Suppressor macrophage treated with lipopolysaccharide for 4 hours (primary cell): ENCODE data around the gene KCNA2.
A peak's percentile ranks its signal among the peaks of the same experiment; 100 is the strongest.

ENCODE experiments used
- DNase-seq: peaks from one replicate; pipeline ENCODE4 v3.0.0-alpha.2; 2020

KCNA2 gene

DNA sequence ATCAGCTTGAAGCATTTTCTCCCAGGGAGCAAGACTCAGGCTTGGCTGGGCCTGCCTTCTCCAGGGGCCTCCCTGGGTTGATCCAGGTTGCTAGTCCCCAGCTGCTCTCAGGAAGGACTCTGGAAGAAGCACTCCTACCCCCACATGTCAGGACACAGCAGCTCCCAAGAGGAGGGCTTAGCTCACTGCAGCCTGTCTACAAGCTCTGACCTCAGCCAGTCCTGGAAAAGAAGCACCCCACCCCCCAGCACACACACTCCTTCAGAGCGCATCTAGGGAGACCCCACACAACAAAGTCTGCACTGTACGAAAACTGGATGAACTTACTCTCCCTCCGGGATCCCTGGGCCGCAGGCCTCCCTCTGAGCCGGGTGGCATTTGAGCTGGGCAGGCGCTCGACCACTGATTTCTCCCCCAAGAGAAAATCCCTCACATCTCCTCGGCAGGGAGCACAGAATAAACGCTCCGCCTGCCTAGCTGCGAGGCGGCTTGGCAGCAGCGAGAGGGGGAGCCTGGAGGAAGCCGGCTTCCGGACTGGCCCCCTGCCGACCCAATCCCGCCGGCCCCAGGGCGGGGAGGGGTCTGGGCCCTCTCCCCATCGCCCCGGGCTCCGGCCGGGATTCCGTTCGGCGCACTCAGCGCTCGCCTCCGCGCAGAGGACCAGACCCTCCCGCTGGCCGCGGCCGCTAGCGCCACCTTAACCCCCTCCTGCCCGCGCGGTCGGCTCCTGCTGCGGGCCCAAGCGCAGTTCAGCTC, at the start of gene KCNA2:
KCNA2 (minus strand) TSS at position 458 of the 756 bp plus-strand sequence. CDS start 1,576 bp downstream, outside the sequence.
- no peak for DNase-seq

DNA sequence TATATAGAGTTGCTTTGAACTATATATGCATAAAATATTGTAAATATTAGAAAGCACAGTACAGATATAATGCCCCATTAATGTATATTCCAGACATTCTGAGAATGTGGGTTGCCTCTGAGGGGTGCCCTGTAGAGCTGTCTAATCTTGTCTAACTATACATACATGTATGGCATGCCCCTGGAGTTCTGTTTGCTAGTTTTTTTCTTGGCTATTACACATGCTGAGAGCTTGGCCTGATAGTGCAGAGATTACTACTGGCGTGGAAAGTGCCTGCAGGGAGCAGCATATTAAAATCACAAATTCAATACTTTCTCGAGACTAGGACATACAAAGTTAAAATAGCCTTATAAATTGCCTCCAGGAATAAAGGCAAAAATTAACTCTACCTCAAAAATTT, 44.5 kb upstream of the KCNA2 start:
- DNase-seq, result no peak

DNA sequence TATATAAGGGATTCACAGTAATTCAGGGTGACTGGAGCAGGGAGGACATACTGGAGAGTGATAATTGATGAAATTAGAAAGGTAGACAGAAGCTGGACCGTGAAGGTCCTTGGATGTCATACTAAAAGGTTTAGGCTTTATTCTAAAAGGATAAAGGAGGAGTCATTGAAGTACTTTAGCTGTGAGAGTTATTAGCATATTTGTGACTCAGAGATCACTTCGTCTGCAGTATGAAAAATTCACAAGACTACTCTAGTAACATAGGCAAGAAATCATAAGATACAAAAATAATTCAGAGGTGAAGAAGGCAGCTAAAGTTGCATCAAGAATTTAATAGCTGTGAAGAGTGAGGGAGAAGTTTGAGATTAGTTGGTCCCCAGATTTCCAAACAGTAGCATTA, 42.3 kb upstream of the KCNA2 start:
- DNase-seq, result no peak

DNA sequence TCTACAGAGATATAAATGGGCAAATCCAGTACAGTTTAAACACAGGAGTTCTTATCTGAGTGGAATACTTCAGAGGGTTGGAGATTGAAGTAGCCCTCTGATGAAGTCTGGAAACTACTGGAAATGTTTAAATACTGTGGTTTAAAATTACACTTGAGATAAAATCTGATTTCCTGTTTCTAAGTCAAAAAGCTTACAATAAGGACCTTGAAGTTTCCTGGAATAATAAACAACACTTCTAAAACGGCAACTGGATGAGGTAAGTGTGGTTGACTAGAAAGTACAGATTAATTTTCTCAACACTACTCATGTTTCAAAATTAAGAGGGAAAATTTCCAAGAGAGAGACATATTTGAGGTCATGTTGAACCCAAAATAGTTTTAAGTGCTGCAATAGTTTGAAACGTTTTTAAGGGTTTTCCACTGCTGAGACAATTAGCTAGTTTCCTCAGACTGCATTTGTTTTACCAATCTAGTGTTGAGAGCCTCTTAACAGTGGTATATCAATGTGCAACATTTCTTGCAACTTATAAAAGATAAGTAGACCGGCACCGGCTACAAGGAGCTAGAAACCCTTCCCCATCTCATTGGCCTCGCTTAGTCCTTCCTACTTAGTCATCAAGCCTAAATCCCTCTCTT, 41.2 kb upstream of the KCNA2 start:
- DNase-seq, result peak; percentile 84

DNA sequence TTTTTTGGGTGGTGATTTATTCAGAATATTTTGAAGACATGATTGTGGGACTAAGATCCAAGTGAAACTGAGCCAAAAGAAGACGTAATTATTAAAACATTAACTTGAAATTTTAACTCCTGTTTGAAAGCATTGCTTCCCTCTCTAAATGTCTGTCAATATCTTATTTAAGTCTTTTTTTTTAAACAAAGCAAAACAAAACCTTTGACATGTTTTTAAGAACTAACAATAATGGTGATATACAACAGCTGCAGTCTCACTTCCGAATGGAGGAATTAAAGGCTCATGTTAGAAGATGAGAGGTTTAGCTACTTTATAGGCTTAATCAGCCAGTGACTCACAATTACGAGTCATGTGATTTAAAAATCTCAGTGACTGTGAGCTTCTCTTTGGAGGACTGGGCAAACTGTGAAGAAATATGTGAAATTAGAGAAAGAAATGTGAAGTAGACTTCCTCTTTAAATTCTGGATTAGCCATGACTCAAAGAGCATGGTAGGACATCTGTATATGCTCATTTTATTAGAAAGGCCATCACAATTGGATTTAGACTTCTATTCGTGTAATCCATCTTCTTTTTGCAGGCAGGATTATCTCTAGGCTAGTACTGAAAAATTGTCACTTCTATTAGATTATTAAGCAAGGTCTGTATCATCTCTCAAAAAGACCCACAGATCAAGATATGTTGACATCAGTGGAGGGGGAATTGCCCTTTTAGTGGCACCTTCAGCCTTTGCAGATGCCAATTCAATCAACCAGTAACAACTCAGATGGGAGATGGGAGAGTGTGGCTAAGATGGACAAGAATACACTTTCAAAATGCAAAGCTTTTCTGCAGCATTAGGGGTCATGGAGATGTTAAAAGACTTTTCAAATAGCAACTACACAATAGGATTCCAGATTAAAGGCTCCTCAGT, 39.9 kb upstream of the KCNA2 start:
- DNase-seq, result peak; percentile 95

DNA sequence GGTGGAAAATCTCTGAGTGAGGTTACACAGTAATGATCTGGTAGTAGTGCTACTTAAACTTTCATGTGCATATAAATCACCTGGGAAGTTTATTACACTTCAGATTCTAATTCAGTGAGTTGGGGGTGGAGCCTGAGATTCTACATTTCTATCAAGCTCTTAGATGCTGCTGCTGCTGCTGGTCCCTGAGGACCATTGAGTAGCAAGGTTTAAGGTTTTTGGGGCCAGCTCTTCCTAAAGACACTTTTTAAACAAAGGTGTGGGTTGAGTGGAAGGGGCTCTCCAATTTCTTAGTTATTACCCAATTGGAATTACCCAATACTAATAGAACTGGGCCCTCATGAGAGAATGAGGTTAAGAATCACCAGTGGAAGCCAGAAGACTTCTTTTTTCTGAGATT, 39.1 kb upstream of the KCNA2 start:
- DNase-seq, result peak; percentile 44

DNA sequence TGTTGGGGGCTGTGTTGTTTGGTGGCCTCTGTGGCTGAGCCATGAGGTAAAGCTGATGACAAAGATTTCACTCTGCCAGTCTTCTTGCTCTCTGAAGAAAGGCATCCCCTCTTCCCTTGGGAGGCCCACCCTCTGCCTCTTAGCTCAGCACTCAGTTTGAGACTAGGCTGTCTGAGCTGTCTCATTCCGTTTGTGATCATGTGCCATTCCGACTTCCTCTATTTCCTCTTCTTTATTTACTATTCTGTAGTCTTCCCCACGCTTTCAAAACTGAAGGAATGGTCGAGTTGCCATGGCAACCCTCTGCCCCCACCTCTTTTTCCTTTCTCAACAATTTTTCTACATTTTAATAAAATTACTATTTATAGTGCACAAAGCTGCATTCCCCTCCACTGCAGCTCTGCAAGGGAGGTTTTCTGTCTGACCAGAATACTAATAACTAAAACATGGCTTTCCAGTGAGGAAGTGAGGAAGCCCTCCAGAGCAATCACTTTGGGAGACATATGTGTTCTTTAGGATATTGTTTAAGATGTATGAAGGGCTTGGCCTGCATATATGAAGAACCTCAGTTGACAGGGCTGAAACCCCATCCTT, 37.8 kb upstream of the KCNA2 start:
- DNase-seq, result peak; percentile 88

DNA sequence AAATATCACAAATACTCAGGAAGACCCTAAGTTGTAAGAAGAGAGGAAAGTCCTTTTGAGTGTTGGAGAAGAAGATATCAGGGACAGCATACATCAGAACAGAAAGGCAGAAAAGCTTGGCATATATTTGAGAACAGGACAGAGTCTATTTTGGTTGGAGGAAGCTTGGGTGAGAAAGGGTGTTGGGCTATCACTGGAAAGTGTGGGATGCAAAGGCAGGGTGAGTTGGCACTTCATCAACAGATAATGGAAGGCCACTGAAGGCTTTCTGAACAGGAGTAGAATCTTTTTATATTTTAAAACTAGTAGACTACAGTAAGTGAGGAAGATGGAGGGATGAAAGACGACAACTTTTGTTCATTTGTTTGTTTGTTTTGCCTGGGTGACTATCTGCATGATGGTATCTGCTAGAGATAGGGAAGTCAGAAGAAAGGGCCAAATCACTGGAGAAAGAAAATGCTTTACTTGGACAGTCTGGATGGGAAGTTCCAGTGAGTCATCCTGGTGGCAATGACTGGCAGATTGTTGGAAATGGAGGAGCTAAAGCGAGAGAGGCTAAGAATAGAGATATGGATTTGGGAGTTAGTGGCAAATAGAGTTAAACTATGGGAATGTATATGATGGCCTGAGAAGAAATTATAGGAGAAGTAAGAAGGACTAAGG, 33.7 kb upstream of the KCNA2 start:
- DNase-seq, result peak; percentile 91

DNA sequence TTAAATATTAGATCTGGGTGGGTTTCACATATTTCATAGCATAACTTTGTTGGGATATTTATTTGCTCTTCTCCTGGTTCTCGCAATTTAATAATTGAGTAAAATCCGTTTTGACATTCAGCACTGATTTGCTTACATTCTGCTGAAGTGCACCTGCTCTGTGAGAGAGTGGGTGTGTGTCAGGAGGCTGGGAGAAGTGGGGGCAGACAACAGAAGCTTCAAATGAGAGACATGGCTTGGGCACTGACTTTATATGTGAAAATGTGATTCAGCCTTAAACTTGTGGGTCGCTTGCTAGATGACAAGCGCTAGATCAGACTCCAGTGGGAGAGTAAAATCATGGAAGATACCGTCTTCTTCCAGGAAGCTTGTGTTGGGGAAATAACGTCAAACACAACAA, 32.4 kb upstream of the KCNA2 start:
- DNase-seq, result no peak

DNA sequence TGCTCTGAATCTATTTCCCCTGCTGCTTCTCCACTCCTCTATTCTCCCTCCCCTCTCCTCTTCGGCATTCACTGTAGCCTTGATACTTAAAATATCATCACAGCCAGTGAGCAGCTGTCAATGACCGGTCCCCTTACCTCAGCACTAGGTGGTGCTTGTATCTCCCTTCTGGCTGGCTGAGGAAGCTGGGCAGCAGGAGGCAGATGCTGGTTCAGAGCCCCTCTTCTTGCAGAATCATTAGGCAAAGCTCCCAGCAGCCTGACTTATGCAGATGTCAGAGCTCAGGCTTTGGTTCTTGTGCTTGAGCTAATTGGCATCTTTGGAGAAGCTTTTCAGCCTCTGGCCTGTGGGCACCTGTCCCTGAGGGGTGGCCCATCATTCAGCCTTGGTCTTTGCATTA, 31.9 kb upstream of the KCNA2 start:
- DNase-seq, result no peak

DNA sequence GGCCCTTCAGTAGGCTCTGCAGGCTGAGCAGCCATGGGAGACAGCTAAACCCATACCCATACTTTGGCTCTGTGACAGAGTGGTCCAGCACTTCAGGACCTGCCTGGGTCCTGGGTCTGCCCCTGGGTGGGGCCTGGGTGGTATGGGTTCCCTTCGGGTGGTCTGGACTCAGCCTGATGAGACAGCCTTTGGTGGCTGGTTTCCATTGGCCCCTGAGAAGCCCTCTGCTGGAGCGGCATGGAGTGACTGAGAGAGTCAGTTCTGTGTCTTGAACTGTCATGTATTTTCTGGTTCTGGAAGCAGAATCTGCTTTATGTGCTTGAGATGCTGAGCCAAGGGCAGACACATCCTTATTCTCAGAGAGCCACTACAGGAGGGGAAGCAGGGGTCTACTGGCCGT, 31.3 kb upstream of the KCNA2 start:
- DNase-seq, result no peak

DNA sequence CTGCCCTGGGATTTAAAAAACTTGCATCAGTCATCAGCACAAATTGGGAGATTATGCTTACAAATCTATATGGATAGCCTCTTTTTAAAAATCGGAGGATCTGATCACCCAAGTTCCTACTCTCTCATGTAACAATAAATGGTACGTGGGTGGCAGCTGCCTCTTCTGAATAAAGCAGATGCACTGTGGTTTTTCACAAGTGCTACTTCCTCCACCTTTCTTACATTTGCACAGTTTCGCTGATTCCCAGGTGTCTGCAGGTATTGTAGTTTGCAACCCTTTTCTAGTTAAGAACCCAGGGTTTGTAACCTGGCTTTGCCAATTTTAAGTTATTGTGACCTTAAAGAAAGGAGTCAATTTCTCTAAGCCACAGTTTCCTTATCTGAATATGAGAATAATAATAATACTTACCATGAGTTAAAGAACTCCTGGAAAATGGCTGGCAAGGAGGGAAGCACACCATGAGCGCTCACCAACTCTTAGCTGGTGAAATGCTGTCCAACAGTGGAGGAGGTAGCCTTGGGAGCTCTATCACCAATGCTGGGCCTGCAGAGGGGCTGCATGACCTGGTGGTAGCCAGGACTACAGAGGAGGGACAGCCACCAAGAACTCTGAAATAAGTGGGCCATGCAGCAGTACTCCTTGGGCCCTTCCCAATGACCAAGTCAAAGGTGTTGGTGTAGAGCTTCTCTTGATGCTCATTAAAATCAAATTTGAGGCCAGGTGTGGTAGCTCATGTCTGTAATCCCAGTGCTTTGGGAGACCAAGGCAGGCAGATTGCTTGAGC, 30.2 kb upstream of the KCNA2 start:
- DNase-seq, result no peak

DNA sequence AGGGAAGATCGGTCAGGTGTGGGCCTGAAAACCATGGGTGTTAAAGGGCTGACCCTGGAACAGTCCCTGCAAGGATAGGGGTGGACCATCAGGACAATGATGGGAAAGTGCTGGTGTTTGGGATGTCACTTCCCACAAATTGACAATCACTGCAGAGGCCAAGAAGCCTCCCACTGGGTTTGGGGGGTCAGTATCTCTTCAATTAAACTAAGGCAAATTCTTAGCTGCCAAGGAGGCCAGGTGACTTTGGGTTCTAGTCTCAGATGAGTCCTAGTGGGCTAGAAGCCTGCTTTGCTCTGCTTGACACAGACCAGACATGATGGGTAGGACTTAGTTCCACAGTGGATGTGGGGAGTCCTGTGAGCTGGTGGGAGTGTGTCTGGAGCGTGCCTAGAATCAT, 29.3 kb upstream of the KCNA2 start:
- DNase-seq, result no peak

DNA sequence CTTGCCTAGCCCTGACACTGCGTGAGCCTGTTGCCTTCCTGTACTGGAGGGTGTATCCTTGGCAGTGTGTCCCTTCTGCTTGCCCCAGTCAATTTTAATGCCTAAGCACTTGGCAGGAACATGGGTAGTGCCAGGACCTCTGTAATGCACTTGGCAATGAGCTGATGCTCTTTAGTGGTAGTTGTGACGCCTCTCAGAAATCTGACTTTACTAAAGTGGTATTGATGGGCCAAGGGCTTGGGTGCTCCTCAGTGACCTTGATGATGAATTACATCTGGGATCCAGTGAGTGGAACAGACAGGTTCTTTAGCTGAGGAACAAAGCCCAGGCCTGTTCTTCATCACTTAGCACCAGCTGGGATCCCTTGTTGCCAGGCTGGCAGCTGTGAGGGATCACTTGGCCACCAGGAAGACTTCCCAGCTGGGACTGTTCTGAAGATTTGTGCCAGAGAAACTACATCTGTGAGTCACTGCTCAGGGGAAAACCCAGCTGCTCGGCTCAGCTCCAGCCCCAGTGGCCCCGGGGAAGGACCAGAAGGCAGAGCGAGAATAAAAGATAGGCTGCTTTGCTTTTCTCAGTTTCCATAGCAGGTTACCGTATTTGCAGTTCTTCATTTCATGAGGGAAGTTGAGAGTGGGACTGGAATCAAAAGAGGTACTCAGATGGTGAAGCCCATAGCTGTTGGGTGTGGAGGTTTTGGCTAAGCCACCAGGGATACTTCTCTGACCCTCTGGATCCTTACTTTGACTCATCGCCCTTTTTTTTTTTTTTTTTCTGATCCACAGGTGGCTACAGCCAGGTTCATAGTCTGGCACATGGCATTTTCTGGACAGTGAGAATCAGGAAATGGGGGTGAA, 28.5 kb upstream of the KCNA2 start:
- peak; percentile 93 for DNase-seq

DNA sequence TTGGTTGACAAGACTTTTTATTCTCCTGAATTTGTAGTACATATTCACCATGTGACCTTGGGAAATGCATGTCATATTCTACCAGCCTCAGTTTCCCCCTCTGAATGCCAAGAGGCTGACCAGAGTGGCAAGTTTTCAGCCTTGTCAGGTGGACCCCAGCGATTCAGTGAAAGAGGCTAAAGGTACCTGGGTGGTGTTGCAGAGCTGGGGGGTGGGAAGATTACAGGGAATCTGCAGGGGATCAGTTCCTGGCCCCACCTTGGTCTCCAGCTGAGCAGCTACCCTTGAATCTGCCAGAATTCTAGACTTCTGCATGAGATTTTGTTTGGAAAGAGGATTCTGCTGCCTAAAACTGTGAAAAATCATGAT, 27.9 kb upstream of the KCNA2 start:
- no peak for DNase-seq

DNA sequence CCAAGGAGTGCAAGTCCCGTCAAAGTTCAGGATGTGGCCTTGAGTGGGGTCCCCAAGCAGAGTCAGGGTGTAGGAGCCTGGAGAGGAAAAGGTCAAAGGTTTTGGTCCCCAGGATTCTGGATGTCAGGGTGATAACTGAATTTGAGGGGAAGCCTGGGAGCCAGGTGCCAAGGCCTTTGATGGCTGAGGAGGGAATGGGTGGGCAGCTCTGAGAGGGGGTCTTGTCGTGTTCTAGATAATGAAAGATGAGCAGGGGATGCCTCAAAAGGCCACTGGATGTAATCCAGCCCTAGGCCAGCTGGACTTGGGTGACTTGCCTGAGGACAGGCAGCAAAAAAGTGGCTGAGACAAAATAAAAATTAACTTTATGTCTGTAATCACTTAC, 27.5 kb upstream of the KCNA2 start:
- DNase-seq, result no peak

DNA sequence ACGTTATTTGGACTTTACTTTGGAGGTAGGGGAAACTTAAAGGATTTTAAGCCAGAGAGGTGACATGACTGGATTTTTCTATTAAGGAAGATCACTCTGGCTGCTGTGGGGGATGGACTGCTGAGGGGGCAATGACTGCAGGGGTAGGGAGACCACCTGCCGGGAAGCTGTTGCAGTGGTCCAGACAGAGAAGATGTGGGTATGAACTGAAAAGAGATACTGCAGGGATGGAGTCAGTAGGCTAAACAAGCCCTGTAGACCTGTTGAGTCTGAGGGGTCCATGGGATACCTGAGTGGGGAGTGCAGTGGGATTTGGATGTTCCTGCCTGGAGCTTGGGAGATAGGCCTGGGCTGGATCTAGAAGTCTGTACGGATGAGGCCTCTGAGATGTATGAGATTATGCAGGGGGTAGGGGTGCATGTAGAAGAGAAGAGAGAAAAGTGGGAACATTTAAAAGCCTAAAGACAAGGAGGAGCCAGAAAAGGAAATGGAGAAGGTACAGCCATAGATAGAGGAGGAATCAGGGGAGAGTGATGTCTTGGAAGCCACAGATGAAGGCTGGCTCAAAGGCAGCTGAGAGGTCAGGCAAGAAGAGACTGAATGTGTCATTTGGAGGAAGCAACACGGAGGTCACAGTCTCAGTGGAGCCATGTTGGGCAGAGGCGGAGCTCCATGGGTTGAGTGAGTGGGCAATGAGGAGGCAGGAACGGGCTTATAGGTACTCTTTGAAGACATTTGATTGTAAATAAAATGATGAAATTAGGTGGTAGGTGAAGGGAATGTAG, 25.9 kb upstream of the KCNA2 start:
- DNase-seq, result no peak

DNA sequence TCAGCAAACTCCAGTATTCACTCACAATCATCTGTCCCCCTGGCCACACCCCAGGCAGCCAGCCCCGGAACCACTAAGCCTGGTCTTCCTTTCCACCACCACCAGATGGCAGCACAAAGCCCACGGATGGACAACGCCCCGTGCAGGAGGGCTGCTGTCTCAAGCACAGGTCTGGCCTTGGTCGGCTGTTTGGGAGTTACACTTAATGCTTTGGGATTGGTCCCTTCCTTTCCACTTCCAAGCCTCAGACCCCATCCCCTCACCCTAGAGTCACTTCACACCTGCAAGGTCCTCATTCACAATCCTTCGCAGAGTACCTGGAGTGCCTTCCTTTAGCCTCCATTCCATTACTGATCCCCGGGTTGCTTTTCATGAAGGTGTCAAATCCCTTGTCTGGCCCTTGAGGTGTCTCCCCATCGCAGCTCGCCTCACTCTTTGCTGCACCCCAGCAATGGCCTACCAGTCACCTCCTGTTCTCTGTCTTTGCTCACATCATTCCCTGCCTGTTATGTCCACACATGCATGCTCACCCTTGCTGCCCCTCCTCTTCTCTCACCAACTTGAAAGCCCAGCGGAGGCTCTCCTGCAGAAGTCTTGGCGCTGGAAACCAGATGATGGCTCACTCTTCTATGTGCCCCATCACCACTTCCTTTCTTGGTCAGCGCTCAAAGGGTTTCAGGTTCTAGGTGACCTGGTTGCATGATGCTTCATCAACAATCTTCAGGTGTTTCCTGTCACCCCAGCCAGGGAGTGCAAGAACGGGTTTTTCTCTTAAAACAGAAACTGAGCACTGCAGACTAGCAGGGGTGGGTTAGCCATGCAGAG, 24.9 kb upstream of the KCNA2 start:
- peak; percentile 90 for DNase-seq
